ENCODE data around the gene AHRR.
A peak's percentile ranks its signal among the peaks of the same experiment; 100 is the strongest.
"Not testable (repeated sequence)": the region's sequence is repeated elsewhere in the genome, so short reads cannot be mapped to it uniquely, and the experiment has no call there.

AHRR gene

DNA sequence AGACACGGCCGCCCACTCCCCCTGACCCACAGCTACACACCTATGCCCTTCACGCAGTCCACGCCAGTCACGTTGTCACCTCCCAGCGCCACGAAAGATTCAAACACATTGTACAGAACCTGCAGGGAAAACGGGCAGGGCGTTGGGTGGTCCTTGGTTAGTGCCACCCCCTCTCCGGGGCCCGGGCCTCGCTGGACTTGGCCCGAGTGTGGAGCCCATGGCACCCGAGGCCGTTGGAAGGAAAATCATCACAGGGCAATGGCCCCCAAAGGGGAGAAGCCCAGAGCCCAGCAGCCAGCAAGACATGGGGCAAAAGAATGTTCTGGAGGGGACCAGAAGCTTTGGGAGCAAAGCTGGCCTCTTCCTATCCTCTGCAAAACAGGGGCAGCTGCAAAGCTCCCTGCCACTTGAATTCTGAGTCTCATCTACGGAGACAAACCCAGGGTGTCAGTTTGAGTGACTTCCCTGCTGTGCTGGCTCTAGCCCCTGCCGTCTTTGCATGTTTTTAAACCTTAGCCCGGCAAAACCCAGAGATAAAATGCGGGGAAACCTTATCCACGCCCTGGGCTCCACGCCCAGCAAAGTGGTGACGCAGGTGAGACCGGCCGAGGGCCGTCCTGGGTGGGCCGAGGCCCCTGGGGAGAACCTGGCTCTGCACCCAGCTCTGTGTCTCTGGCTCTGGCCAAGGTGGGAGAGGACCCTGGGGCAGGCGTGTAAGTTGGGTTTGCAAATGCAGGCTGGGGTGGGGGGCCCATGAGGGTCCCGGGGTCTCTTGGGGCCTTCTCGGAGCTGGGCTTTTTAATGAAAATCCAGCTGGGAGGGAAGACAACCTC, 163.8 kb downstream of the AHRR start:
- no peak for DNase-seq (ENCODE audit: low spot score)
- ChIA-PET POLR2A (ENCODE audit: low non-redundant PET) (no interaction called here), CTCF (no interaction called here)
- no peak for TF ChIP-seq CTCF (conservative IDR thresholded peaks at IDR 0.05; ENCODE audit: low read depth)
- peak overlapping the region; percentile 5; the same call in 1 of the 2 replicates for H3K27ac ChIP-seq

DNA sequence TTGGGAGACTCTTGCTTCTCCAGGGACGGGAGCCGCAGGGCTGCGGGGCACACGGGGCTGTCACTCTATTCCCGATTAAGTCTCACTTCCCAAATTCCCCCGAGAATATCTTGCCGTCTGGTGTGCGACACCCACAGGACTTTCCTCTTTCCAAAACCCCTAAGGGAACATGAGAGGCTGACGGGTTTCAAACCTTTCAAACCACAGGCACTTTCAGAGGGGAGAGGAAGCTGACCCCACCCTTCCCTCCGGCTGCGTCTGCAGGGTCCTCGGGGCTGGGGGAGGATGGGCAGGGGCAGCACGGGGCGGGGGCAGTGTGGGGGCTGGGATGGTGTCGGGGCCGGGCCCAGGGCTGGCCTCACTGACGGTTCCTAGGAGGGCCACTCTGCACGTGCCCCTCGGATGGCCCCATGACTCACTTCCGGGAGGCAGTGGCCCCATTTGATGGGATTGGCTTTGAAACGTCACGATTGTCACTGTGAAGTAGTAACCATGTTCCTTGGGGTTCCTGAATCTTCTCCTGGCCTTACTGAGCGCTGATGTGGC, 164.5 kb downstream of the AHRR start:
- POLR2A ChIA-PET (ENCODE audit: low non-redundant PET), result no interaction called here
- TF ChIP-seq CTCF (conservative IDR thresholded peaks at IDR 0.05; ENCODE audit: low read depth), result no peak
- H3K27ac ChIP-seq, result peak overlapping the region; percentile 5; the same call in 1 of the 2 replicates
- CTCF ChIA-PET, result no interaction called here
- no peak for DNase-seq (ENCODE audit: low spot score)

DNA sequence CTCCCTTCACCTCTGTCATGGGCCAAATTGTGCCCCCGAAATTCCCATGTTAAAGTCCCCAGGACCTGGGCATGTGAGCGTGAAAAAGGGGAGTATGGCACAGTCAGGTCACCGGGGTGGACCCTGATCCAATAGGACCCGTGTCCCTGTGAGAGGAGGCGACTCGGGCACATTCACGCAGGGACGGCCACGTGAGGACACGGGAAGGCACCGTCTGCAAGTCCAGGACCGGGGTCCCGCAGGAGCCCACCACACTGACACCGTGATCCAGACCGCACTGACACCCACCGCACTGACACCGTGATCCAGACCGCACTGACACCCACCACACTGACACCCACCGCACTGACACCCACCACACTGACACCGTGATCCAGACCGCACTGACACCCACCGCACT, 165.1 kb downstream of the AHRR start:
- CTCF ChIA-PET; DNase-seq (ENCODE audit: low spot score); POLR2A ChIA-PET (ENCODE audit: low non-redundant PET); H3K27ac ChIP-seq: not testable (repeated sequence)
